Body of pancreas (tissue), 4 donors: Measurements from ENCODE around the gene KIAA0232.

Source experiments
- POLR2A ChIP-seq, 3 donors: fragments of 450-650 bp; IDR thresholded peaks; one replicate each; pipeline ENCODE4 v1.6.1; 2016; ENCODE audit warnings: antibody characterized with exemption in 3 of 3, mild to moderate bottlenecking in 2 of 3
- TF ChIP-seq, protein P1 (sequence below), 7 experiments: fragments of 450-650 bp in 4 of 7; fragments of 200-600 bp in 3 of 7; sonication (generic) in 3 of 7; IDR thresholded peaks; one replicate each; pipeline ENCODE4 v1.5.1; 2016 to 2019; ENCODE audit warnings: antibody characterized with exemption in 7 of 7

DNA sequence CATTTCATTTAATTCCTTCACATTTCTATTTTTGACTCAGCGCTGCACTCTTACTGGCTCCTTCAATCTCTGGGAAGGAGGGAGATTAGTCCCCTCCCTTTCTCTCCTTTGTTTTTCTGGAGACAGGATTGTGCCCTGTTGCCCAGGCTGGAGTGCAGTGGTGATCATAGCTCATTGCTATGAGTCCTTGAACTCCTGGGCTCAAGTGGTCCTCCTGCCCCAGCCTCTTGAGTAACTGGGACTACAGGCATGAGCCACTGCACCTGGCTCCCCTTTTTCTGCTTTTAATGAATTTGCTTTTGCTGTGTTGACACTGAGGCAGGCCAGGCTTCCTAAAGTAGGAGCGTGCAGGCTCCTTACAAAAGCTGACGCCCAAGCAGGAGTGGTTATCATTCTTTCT lies 137.6 kb downstream of the KIAA0232 start:
- TF ChIP-seq, protein P1, sequence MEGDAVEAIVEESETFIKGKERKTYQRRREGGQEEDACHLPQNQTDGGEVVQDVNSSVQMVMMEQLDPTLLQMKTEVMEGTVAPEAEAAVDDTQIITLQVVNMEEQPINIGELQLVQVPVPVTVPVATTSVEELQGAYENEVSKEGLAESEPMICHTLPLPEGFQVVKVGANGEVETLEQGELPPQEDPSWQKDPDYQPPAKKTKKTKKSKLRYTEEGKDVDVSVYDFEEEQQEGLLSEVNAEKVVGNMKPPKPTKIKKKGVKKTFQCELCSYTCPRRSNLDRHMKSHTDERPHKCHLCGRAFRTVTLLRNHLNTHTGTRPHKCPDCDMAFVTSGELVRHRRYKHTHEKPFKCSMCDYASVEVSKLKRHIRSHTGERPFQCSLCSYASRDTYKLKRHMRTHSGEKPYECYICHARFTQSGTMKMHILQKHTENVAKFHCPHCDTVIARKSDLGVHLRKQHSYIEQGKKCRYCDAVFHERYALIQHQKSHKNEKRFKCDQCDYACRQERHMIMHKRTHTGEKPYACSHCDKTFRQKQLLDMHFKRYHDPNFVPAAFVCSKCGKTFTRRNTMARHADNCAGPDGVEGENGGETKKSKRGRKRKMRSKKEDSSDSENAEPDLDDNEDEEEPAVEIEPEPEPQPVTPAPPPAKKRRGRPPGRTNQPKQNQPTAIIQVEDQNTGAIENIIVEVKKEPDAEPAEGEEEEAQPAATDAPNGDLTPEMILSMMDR (IDR thresholded peaks at IDR 0.05) = no peak
- no peak for TF ChIP-seq POLR2A (IDR thresholded peaks at IDR 0.05)
